Spinal cord (tissue), 10 donors: ENCODE data around the gene HAAO. TPM values are rescaled to one million over a fixed set of nuclear protein-coding genes. Genes with fewer than 3 reads are reported as not detected.
"Not testable (repeated sequence)": the region's sequence is repeated elsewhere in the genome, so short reads cannot be mapped to it uniquely, and the experiment has no call there.

Source experiments
- DNase-seq, 6 donors: peaks; one replicate each; pipeline versions ENCODE4 v3.0.0 to v3.0.0-alpha.2; 2013 to 2015; ENCODE audit warnings: low spot score in 6 of 6, low read depth in 4 of 6
- H3K27ac ChIP-seq: one replicate; pipeline ENCODE4 v1.5.1; 2013; ENCODE audit warnings: low read depth, low read length, control low read depth
- H3K27me3 ChIP-seq: one replicate; pipeline ENCODE4 v1.6.1; 2013; ENCODE audit warnings: low read length; ENCODE audit not compliant: control insufficient read depth, insufficient read depth
- H3K36me3 ChIP-seq: one replicate; pipeline ENCODE4 v1.6.1; 2013; ENCODE audit warnings: low read length; ENCODE audit not compliant: control insufficient read depth, insufficient read depth
- H3K4me1 ChIP-seq: one replicate; pipeline ENCODE4 v1.6.1; 2013; ENCODE audit warnings: low read length; ENCODE audit not compliant: control insufficient read depth, insufficient read depth
- H3K4me3 ChIP-seq: one replicate; pipeline ENCODE4 v1.5.1; 2013; ENCODE audit warnings: low read depth, low read length, control low read depth
- H3K9me3 ChIP-seq: one replicate; pipeline ENCODE4 v1.6.1; 2013; ENCODE audit warnings: low read length; ENCODE audit not compliant: control insufficient read depth, insufficient read depth
- WGBS: methylation state at CpG from one replicate; pipeline ENCODE4 v1.1.5; 2013; ENCODE audit warnings: missing lambda C conversion rate; ENCODE audit not compliant: insufficient coverage; 5-methylcytosine and 5-hydroxymethylcytosine counted together
- long read RNA-seq, 4 donors: transcript quantifications; one replicate each; lab custom pipeline, GENCODE V29; 2026
- polyA plus RNA-seq, 2 donors: library from polyadenylated mRNA; unstranded; fragments of 120-200 nt; gene quantifications; one replicate each; pipeline ENCODE4 v1.2.1, GENCODE V29; 2013; ENCODE audit not compliant: insufficient read length in 2 of 2
- total RNA-seq, 2 donors: library from RNA; depleted of rRNA in 1 of 2; stranded (reverse); fragments of 120-200 nt in 1 of 2; fragments of >200 nt in 1 of 2; gene quantifications; one replicate each; pipeline versions ENCODE4 v1.2.3 to v1.2.4, GENCODE V29; 2013 to 2014
- donor health status: healthy.

The HAAO gene
- total RNA-seq (10 to 100 TPM in 1 of 2 donors, 1 to 10 TPM in 1; 3.7 to 12.7 TPM), polyA plus RNA-seq (1 to 10 TPM; 6.3 to 9.7 TPM)
- long read RNA-seq, donor 1 = 0 reads
- long read RNA-seq, donor 2 = 0 reads
- long read RNA-seq, donor 3, partial matches to known transcripts = 0 of 1 reads
- long read RNA-seq, donor 3, other reads (novel, unspliced or antisense) = 0 of 1 reads
- long read RNA-seq, donor 4, partial matches to known transcripts = 0 of 6 reads
- long read RNA-seq, donor 4, other reads (novel, unspliced or antisense) = 0 of 6 reads

DNA sequence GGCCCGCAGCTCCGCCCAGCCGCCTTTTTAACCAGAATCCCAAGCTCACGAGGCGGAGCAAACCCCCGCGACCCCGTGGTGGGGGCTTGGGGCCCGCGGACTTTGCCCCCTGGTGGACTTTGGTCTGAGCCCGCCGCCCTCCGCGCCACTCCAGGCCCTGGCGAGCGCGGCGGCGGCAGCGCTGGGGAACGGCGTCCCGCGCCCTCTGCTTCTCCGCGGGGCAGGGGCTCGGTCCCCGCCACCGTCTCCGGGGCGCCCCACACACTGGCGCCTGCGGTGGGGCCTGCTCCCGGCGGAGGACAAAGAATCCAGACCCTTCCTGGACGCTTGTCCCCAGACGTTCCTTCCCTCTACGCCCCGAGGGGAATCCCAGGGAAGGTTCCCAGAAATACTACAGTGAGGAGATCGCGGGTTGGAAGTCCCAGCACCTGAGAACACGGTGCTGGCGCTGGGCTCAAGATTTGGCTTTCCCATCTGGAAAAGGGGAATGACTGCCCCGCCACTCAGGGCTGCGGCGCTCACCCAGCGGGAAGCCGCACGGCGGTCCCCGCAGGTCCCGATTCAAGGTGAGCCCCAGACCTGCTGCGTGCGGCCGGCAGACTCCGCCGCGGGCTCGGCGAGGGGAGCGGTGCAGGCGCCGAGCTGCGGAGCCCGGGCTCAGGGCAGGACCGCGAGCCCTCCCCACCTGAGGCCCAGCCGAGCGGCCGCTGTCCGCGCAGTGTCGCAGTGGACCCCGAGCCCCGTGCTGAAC is at the start of gene HAAO:
Gene HAAO, minus strand, starts transcription at position 1 of the 751 bp plus-strand sequence. CDS start 47 bp downstream, outside the sequence.
- Histone ChIP-seq H3K27me3 (peaks cover 15% of the 10 kb centered on the region), H3K36me3 (peaks cover 9% of the 10 kb centered on the region), H3K4me1 (peaks cover 28% of the 10 kb centered on the region), H3K4me3 (peak within 1 kb of the TSS; percentile 53), H3K27ac (peak within 1 kb of the TSS; percentile 76), H3K9me3 (no peaks in the 10 kb centered on the region)
- peak in 1 of 6 donors; percentile 67 for DNase-seq
- WGBS = 7% methylated on average over 75 of the region's 75 CpGs

DNA sequence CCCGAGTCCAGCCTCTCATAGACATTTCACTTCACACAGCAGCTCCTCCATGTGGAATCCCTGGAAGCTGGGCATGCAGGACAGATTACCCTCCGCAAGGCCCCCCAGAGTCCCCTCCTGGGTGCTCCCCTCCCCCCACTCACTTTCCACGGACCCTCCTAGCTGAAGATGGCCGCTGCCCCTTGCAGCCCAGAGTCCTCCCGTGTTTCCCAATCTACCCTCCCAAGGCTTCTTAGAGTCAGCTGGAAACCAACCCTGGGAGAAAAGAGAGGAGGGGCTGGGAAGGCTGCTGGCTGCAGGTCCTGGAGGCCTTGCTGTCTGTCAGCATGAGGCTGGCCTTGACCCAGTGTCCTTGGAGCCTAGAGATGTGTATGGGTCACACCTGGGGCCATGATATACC is 49.0 kb upstream of the HAAO start:
- 94% methylated on average over 2 of the region's 5 CpGs for WGBS
- H3K4me1 ChIP-seq = peaks cover 26% of the 10 kb centered on the region
- no peak overlapping the region for H3K4me3 ChIP-seq
- H3K36me3 ChIP-seq = no peaks in the 10 kb centered on the region
- no peak for DNase-seq
- H3K27me3 ChIP-seq = no peaks in the 10 kb centered on the region
- H3K9me3 ChIP-seq = peaks cover 3% of the 10 kb centered on the region
- H3K27ac ChIP-seq = no peak overlapping the region

GRCh38 chr2:42840760-42841159 is 48.4 kb upstream of the HAAO start:
- Histone ChIP-seq H3K4me1 (peaks cover 22% of the 10 kb centered on the region), H3K4me3 (no peak overlapping the region), H3K27me3 (no peaks in the 10 kb centered on the region), H3K9me3 (peaks cover 3% of the 10 kb centered on the region), H3K27ac (peak overlapping the region; percentile 52), H3K36me3 (no peaks in the 10 kb centered on the region)
- DNase-seq = no peak
- 89% methylated on average over 6 of the region's 6 CpGs for WGBS

GRCh38 chr2:42839809-42840501 is 47.6 kb upstream of the HAAO start:
- H3K4me1 ChIP-seq = peaks cover 14% of the 10 kb centered on the region
- H3K4me3 ChIP-seq = no peak overlapping the region
- peaks cover 3% of the 10 kb centered on the region for H3K9me3 ChIP-seq
- H3K27ac ChIP-seq = peak overlapping the region; percentile 52
- no peaks in the 10 kb centered on the region for H3K36me3 ChIP-seq
- WGBS = 58% methylated on average over 1 of the region's 4 CpGs
- H3K27me3 ChIP-seq = no peaks in the 10 kb centered on the region
- peak in 1 of 6 donors; percentile 21 for DNase-seq

GRCh38 chr2:42838133-42838532 is 45.8 kb upstream of the HAAO start:
- Histone ChIP-seq H3K27ac (no peak overlapping the region), H3K9me3 (peaks cover 2% of the 10 kb centered on the region), H3K27me3 (no peaks in the 10 kb centered on the region), H3K4me3 (no peak overlapping the region), H3K36me3 (no peaks in the 10 kb centered on the region), H3K4me1 (peaks cover 5% of the 10 kb centered on the region)
- DNase-seq = no peak
- 100% methylated on average over 1 of the region's 5 CpGs for WGBS

DNA sequence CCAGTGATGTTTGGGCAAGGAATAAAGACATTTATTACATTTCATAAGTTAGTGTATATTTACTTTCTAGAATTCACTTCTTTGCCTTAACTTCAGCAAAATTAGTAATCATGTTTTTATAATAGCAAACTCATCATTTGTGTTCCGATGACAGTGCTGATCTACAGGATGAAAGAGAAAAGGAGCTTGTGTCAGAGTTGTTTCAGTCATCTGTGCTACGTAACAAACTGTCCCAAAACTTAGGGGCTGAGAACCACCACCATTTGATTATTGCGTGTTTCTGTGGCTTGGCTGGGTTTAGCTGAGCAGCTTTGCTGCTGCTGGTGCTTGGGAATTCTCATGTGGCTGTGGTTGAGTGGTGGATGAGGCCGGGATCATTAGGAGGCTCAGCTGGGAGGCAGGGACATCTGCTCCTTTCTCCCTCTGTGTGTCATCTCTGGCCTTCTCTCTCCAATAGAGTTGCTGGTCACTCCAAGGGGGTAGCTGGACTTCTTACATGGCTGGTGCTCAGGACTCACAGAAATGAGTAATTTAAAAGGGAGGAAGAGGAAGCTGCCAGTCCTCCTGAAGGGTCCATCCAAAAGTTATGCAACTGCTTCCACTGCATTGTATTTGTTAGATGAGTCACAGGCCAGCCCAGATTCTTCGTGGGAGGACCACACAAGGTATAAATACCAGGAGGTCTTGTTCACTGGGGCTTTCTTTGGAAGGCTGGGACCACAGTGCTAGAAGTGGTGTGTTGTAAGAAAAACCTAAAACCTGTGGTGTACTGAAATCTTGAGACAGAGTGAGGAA is 43.4 kb upstream of the HAAO start:
- H3K9me3 ChIP-seq = peaks cover 1% of the 10 kb centered on the region
- H3K27ac ChIP-seq = no peak overlapping the region
- 94% methylated on average over 4 of the region's 5 CpGs for WGBS
- no peaks in the 10 kb centered on the region for H3K27me3 ChIP-seq
- H3K36me3 ChIP-seq = no peaks in the 10 kb centered on the region
- H3K4me1 ChIP-seq = peaks cover 2% of the 10 kb centered on the region
- no peak for DNase-seq
- no peak overlapping the region for H3K4me3 ChIP-seq

GRCh38 chr2:42834161-42834560 is 41.8 kb upstream of the HAAO start:
- H3K4me1 ChIP-seq = peaks cover 7% of the 10 kb centered on the region
- H3K9me3 ChIP-seq = peaks cover 1% of the 10 kb centered on the region
- WGBS = 96% methylated on average over 7 of the region's 7 CpGs
- no peak for DNase-seq
- H3K27me3 ChIP-seq = no peaks in the 10 kb centered on the region
- no peak overlapping the region for H3K27ac ChIP-seq
- no peaks in the 10 kb centered on the region for H3K36me3 ChIP-seq
- no peak overlapping the region for H3K4me3 ChIP-seq

DNA sequence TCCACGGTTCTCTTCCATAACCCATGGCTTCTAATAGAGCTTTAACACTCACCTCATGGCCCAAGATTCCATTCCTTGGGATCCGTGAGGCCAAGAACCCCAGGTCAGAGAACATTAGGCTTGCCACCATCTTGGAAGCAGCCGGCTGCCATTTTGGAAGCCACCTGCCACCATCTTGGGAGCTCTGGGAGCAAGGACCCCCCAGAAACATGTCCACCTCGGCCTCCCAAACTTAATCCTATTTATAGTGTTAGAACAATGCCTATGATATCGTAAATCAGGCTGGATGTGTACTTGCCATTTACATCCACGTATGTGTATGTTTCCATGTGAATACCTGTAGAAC is 39.9 kb upstream of the HAAO start:
- H3K36me3 ChIP-seq = no peaks in the 10 kb centered on the region
- H3K4me1 ChIP-seq = peaks cover 20% of the 10 kb centered on the region
- H3K9me3 ChIP-seq = peaks cover under 1% of the 10 kb centered on the region
- no peak overlapping the region for H3K27ac ChIP-seq
- DNase-seq = no peak
- H3K4me3 ChIP-seq = no peak overlapping the region
- no peaks in the 10 kb centered on the region for H3K27me3 ChIP-seq
- WGBS = 88% methylated on average over 4 of the region's 6 CpGs

GRCh38 chr2:42831575-42832288 is 39.3 kb upstream of the HAAO start:
- not testable (repeated sequence) for H3K27me3 ChIP-seq, H3K9me3 ChIP-seq, H3K27ac ChIP-seq, H3K36me3 ChIP-seq, H3K4me3 ChIP-seq, DNase-seq
- 93% methylated on average over 22 of the region's 26 CpGs for WGBS
- H3K4me1 ChIP-seq = peaks cover 20% of the 10 kb centered on the region
